GM21447 (cell line): ENCODE results near the gene B3GALT5.

Source experiments
- ATAC-seq: cut with Tn5 transposase; IDR thresholded peaks from one replicate; pipeline ENCODE4 v1.9.1; 2021; ENCODE audit not compliant: unreplicated experiment

Gene B3GALT5

GRCh38 chr21:39663742-39664492 lies 51.2 kb downstream of the B3GALT5 start:
- ATAC-seq = no peak

- no peak for ATAC-seq
Measured at GRCh38 chr21:39664586-39664985, 51.8 kb downstream of the B3GALT5 start.

GRCh38 chr21:39666026-39666425 lies 53.3 kb downstream of the B3GALT5 start:
- no peak for ATAC-seq

GRCh38 chr21:39666681-39667315 lies 54.1 kb downstream of the B3GALT5 start:
- no peak for ATAC-seq

GRCh38 chr21:39667353-39667891 lies 54.7 kb downstream of the B3GALT5 start:
- no peak for ATAC-seq

DNA sequence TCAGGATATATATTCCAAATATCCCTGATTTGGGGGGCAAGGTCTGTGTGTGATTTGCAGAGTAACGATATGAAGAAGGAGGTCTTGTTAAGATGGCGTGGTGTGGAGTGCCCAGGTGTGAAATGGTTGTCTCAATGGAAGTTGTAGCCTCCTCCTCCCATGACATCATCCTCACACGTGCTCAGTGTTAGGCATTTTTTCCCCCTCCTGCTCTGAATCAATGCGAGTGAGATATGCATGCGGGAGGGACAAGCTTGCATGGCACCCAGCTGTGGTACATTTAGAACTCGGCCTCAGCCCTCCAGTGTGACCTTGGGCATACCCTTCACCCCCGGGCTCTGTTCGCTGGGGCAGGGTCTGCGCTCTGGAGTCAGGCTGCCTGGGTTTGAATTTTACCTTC lies 55.6 kb downstream of the B3GALT5 start:
- ATAC-seq = no peak

- no peak for ATAC-seq
Measured at GRCh38 chr21:39669485-39669884, 56.7 kb downstream of the B3GALT5 start.

DNA sequence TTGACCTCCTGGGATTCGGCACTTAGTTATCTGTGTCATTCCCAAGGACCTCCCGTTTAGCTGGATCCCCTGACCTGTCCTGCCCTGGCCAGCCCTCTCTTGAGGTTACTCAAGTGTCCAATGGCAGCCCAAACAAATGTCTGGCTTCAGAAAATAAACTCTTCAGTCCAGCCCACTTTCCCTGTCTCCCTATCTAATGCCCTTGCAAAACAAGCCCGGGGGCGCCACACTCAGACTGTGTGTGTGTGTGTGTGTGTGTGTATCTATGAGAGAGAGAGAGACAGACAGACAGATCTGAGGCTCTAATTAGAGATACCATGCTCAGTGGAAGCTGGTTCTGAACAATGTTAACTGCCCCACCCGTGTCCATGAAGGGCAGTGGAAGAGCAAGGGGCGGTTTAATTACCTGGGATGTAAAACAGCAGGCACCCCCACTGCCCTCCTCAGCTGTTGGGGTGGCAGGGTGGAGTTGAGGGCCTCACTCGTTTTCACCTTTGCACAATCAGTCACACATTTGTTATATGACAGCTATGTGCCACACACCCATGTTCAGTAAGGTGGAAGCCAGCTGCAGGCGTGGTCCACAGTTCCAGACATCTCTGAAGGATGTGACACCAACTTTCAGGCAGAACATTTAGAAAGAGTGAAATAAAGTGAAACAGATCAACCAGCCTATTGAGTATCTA lies 57.4 kb downstream of the B3GALT5 start:
- ATAC-seq = no peak

DNA sequence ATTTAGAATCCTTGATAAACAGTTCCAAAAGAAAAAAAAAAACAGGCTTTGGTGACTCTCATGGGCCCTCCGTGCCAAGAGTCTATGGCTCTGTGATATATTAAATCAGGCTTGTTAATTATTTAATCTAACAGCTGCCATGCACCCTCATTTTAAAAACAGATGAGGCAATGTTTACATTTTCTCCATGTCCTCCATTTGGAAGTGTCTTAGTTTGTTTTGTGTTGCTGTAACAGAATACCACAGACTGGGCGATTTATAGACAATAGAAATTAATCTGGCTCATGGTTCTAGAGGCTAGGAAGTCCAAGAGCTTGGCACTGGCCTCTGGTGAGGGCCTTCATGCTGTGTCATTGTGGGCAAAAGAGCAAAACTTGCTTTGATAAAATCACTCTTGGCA lies 58.0 kb downstream of the B3GALT5 start:
- ATAC-seq = no peak

- no peak for ATAC-seq
Measured at GRCh38 chr21:39671986-39672385, 59.2 kb downstream of the B3GALT5 start.

- no peak for ATAC-seq
Measured at GRCh38 chr21:39673163-39673562, 60.4 kb downstream of the B3GALT5 start.

GRCh38 chr21:39673736-39674135 lies 61.0 kb downstream of the B3GALT5 start:
- ATAC-seq = no peak

DNA sequence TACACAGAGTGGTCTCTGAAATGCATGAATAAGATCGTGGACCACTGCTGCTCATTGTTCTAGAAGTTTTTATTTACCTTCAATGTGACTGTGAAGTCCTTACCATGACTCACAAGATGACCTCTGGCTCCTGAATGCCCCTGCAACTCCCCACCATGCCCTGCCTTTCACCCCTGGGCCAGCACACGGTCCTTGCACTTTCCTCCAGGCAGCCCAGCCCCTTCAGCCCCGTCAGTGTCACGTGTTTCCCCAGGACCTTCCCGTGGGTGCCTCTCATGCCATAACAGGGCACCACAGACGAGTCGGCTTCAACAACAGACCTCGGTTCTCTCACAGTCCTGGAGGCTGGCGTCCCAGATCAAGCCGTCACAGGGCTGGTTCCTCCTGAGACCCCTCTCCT lies 62.1 kb downstream of the B3GALT5 start:
- ATAC-seq = no peak

DNA sequence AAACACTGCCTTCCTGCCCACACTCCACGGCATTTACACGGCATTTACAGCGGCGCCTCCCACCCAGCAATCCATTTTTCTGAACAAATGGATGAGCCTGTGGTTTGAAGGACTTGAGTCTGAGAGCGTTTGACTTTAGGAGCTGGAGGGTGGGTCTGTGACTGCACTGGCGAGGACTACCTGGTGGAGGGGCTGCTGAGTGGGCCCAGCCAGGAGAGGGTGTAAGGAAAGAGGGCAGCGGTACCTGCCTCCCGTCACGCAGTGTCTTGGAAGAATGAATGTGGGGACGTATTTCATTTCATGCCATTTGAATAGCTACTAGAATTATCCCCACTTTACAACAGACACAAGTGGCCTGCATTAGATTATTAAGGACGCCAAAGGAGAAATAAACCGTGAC lies 62.9 kb downstream of the B3GALT5 start:
- no peak for ATAC-seq

DNA sequence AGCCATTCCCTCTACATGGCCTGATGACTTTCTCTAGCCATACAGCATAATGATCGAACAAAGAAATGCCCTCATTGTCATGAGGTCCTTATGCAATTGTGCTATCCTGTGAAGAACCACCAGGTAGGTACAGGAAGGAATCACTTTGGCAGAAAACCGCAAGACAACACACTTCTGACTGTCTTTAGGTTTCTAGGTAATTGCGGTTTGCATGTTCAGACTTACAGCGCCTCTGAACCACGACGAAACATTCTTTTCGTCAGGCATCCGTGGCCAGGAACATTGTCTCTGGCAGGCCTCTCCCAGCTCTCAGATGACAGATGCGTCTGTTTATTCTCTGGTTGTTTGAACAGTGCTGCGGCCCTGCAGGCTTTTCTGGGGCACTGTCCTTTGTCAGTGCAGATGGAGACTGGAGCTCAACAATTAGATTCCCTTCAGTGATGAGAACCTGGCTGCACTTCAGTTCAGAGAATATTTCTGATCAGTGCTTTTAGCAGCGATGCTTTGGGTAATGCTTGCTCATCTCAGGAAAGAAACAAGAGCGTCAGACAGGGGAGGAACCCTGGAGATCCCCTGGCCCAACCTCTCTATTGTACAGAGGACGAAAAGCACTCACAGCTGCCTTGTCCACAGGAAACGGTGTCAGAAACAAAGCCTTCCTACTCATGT lies 63.4 kb downstream of the B3GALT5 start:
- no peak for ATAC-seq

- ATAC-seq = no peak
Measured at GRCh38 chr21:39680216-39680615, 67.5 kb downstream of the B3GALT5 start.

- no peak for ATAC-seq
Measured at GRCh38 chr21:39681257-39681656, 68.5 kb downstream of the B3GALT5 start.

- no peak for ATAC-seq
Measured at GRCh38 chr21:39681845-39682244, 69.1 kb downstream of the B3GALT5 start.

DNA sequence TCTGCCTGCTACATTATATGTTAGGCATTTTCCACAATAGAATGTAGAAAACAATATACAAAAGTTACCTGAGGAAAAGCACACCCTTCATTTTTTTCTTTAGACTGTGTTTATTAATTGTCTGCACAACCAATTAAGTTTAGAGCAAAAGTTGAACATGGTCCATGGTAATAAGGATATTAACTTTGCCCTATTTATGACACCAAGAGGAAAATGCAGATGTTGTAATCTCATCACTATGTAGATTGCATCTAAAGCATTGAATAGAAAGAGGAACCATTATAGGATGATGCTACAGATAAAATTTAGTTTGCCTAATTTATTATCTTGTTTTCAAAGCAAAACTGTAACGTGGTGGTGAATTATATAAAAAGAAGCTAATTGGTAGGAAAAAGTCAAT lies 72.5 kb downstream of the B3GALT5 start:
- no peak for ATAC-seq

DNA sequence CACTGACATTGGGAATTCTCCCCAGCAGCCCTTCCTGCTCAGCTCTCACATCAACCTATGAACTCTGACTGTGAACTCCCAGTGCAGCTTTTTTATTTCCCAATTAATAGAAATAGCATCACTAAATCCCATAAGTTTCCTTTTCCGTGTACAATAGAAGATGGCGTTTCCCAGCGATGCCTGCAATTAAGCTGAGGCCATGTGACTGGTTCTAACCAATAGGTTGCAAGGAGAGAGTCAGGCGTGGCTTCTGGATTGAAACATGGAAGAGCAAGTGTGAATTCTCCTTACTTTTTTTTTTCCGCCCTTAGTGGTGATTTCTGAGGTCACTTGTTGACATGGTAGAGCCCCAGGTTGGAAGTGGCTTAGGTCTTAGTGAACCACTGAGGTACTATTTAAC lies 73.3 kb downstream of the B3GALT5 start:
- ATAC-seq = no peak
